ENCODE data around the gene CDC7.

Gene CDC7

DNA sequence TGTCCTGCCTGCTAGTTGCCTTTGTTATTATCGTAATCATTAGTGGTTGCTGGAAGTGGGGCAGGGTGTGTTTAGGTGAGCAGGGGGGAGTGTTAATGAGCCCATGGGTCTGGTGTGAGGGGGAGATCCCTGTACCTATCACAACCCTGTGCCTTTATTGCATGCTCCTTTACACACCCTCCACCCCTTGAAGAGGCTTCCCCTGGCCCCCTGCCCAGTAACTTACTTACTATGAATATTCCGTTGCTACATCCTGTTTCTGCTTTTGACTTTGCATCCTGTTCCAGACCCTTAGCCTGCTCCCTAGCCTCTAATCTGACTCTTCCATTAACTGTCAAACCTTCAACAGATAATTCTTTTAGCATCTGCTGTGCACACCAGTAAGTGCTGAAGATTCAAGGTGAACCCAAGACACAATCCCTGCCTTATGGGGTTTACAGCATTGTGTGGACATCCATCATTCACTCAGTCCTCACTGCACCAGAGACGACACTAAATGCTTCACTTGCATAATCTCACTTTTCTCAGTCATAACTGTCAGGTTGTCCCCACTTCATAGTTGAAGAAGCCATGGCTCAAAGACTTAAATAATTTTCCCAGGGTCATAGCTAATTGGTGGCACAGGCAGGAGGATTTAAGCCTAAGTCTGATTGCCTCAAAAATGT lies 47.9 kb downstream of the CDC7 start:
- no peak for DNase-seq (ENCODE audit: extremely low read depth, low read depth)
- TF ChIP-seq, protein P1, sequence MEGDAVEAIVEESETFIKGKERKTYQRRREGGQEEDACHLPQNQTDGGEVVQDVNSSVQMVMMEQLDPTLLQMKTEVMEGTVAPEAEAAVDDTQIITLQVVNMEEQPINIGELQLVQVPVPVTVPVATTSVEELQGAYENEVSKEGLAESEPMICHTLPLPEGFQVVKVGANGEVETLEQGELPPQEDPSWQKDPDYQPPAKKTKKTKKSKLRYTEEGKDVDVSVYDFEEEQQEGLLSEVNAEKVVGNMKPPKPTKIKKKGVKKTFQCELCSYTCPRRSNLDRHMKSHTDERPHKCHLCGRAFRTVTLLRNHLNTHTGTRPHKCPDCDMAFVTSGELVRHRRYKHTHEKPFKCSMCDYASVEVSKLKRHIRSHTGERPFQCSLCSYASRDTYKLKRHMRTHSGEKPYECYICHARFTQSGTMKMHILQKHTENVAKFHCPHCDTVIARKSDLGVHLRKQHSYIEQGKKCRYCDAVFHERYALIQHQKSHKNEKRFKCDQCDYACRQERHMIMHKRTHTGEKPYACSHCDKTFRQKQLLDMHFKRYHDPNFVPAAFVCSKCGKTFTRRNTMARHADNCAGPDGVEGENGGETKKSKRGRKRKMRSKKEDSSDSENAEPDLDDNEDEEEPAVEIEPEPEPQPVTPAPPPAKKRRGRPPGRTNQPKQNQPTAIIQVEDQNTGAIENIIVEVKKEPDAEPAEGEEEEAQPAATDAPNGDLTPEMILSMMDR (IDR thresholded peaks at IDR 0.05; ENCODE audit: low read depth, low read length), result no peak

DNA sequence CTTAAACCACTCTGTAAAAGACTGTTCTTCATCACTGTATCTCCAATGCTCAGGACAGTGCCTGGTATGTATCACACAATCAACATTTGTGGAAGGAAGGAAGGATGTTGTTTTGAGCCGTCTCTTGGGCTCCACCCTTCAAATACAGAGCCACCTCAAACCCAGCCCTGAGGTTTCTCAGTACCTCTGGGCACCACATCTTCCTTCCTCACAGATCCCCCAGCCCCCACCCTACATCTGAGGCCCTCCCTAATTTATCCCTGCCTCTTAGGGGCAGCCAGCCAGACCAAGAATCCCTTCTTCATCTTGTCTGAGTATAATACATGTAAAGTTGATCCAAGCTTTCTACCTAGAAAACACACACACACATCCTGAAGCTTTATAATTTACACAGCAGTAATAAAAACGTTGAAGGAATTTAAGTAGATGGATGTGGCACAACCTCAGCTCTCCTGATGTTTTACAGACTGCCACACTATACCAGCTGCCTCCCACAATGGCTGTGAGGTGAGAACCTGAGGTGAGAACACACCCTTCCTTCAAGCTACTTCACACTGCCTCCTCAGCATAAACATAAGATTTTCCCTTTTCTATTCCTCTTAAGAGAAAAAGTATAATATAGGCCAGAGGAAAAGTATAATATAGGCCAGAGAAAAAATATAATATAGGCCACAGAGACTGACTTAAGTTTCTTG lies 48.5 kb downstream of the CDC7 start:
- TF ChIP-seq, protein P1 (IDR thresholded peaks at IDR 0.05; ENCODE audit: low read depth, low read length), result no peak
- no peak for DNase-seq (ENCODE audit: extremely low read depth, low read depth)

DNA sequence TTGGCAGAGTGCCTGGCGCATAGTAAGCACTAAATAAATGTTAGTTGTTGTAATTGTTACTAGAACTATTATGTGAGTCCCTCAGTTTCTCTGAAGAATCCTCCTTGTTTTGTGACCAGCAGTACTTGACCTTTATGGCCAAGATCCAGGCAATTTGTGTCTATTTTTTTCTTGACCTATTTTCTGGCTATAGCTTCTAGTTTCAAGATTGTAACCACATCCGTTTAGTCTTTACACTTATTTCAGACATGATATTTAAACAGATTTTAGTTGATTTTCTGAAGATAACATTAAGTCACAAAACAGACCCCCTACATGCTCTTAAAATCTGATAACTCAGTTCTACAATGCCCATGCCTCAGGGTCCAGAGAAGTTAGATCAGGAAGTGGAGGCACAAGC lies 50.3 kb downstream of the CDC7 start:
- TF ChIP-seq, protein P1 (IDR thresholded peaks at IDR 0.05; ENCODE audit: low read depth, low read length), result no peak
- no peak for DNase-seq (ENCODE audit: extremely low read depth, low read depth)

DNA sequence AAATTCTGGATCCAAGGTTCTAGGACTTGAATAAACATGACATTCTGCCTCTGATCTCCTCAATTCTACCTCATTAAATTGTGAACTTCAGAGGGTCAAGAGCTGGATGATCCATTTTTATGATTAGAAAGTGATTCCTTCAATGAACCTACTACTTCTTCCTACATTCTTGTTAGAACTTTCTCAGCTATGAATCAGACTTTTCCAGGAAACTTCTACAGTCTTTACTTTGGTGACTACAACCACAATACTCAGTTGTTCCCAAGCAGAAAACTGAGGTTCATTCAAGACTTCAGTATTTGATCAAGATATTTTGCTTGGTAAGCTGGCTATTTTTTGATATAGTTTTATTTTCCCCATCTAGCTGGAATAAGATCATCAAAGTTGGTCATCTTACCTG lies 51.4 kb downstream of the CDC7 start:
- DNase-seq (ENCODE audit: extremely low read depth, low read depth), result no peak
- TF ChIP-seq, protein P1 (IDR thresholded peaks at IDR 0.05; ENCODE audit: low read depth, low read length), result no peak

DNA sequence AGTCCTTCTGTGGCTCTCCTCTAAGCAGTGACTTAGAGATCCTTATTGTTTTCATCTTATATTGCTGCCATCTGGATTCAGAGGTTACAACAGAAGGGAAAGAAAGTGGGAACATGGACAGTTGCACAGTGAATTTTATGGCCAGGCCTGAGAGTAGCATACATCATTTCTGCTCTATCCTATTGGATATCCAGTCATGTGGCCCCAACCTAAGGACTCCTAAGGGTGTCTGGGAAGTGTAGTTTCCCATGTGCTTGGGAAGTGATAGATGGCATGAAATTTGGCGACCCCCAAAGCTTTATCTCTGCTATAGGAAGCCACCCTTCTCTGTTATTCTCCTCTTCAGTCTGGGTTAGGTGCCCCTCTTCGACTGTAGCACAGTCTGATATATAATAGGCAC lies 51.9 kb downstream of the CDC7 start:
- TF ChIP-seq, protein P1 (IDR thresholded peaks at IDR 0.05; ENCODE audit: low read depth, low read length), result no peak
- DNase-seq (ENCODE audit: extremely low read depth, low read depth), result no peak

DNA sequence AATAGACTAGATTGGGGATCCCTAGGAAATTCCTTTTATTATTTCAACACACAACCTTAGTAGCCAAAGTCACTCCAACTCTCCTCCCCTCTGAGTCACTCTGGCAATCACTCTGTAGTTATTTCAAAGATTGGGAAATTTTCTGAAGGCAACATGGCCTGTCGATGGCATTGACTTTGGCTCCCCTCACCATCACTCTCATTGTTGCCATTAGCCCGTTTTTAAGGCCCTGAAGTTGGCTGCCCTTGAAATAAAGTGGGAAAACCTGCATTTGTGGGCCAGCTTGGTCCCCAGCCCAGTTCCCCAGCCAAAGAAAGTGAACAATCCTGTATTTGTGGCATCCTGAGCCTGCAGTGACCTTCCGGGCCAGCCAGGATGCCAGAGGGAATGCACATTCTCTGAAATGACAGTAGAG lies 52.5 kb downstream of the CDC7 start:
- TF ChIP-seq, protein P1 (IDR thresholded peaks at IDR 0.05; ENCODE audit: low read depth, low read length), result no peak
- no peak for DNase-seq (ENCODE audit: extremely low read depth, low read depth)

DNA sequence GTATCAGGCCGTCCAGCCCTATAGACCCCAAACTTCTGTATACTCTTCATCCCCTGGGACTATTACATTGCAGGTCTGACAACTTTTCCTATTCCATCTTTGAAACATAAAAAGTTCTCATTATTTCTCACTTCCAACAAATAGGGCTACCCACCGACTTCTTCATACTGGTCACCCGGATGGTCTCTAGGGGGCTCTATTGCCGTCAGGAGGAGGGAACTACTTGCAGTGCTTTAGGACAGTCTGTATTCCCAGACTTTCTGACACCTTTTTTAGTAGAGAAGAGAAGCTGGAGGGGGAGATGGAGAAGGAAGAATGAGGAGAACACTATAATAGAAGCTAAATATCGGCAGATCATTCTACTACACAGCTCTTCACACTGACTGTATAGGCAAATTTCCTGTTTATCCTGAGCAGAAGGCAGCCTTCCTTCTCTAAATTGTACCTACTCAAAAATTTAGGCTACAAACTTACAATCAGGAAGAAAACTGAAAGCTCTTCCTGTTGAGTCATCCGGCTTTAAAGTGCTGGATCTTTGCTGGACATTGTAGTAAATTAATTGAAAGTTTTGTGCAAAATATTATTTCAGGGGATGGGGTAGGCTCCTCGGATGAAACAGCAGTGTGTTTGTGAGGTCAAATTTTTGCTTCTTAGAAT lies 54.6 kb downstream of the CDC7 start:
- TF ChIP-seq, protein P1 (IDR thresholded peaks at IDR 0.05; ENCODE audit: low read depth, low read length), result no peak
- DNase-seq (ENCODE audit: extremely low read depth, low read depth), result no peak

Data from AG09319 (cell line).